Osteoblast (primary cell): ENCODE measurements around the gene REEP5. TPM values are rescaled to one million over a fixed set of nuclear protein-coding genes. Genes with fewer than 3 reads are reported as not detected.

Experiments
- DNase-seq: peaks from one replicate; pipeline ENCODE4 v3.0.0; 2011; ENCODE audit warnings: low spot score, mixed read lengths; ENCODE audit not compliant: insufficient read length; ENCODE audit errors: missing footprints
- H2AFZ ChIP-seq: 2 replicates; pipeline ENCODE4 v1.6.0; 2011; ENCODE audit warnings: mild to moderate bottlenecking, low read length
- H3K27ac ChIP-seq: 2 replicates; pipeline ENCODE4 v1.5.1; 2011; ENCODE audit warnings: mild to moderate bottlenecking, low read depth, low read length, moderate library complexity
- H3K27me3 ChIP-seq: 2 replicates; pipeline ENCODE4 v1.6.0; 2012; ENCODE audit warnings: mild to moderate bottlenecking, control low read depth, inconsistent platforms, low read length, moderate library complexity; ENCODE audit not compliant: insufficient read depth
- H3K36me3 ChIP-seq: 2 replicates; pipeline ENCODE4 v1.5.1; 2011; ENCODE audit warnings: mild to moderate bottlenecking, low read length, control low read depth, moderate library complexity; ENCODE audit not compliant: insufficient read depth
- H3K4me1 ChIP-seq: 2 replicates; pipeline ENCODE4 v1.5.1; 2011; ENCODE audit warnings: mild to moderate bottlenecking, low read length, control low read depth, moderate library complexity; ENCODE audit not compliant: insufficient read depth
- H3K4me2 ChIP-seq: 2 replicates; pipeline ENCODE4 v1.6.0; 2011; ENCODE audit warnings: mild to moderate bottlenecking, low read length; ENCODE audit not compliant: insufficient read depth
- H3K4me3 ChIP-seq: fragments of 200-600 bp; sonication (generic); 3 replicates; pipeline ENCODE4 v1.5.1; 2012; ENCODE audit warnings: mild to moderate bottlenecking, low read length, inconsistent platforms; ENCODE audit not compliant: insufficient read depth
- H3K79me2 ChIP-seq: 2 replicates; pipeline ENCODE4 v1.6.0; 2012; ENCODE audit warnings: mild to moderate bottlenecking, low read length, control low read depth, inconsistent platforms; ENCODE audit not compliant: insufficient read depth
- H3K9me3 ChIP-seq: 2 replicates; pipeline ENCODE4 v1.5.1; 2011; ENCODE audit warnings: low read depth, low read length, control low read depth
- H4K20me1 ChIP-seq: 2 replicates; pipeline ENCODE4 v1.6.0; 2012; ENCODE audit warnings: mild to moderate bottlenecking, low read length, control low read depth; ENCODE audit not compliant: insufficient read depth
- CTCF ChIP-seq: IDR thresholded peaks from 2 replicates; pipeline ENCODE4 v1.5.1; 2011; ENCODE audit warnings: mild to moderate bottlenecking, low read depth, low read length, moderate library complexity; ENCODE audit errors: extremely low read depth
- total RNA-seq: library from RNA; depleted of rRNA; stranded (reverse); fragments of >200 nt; gene quantifications from 2 replicates; pipeline ENCODE4 v1.2.3, GENCODE V29; 2012

The REEP5 gene
- total RNA-seq, 1 donor, result 37.3 TPM

GRCh38 chr5:112883192-112883591 is 38.8 kb downstream of the REEP5 start:
- no peak overlapping the region for H3K27ac ChIP-seq
- peaks cover 5% of the 10 kb centered on the region for H3K4me1 ChIP-seq
- H4K20me1 ChIP-seq, result no peaks in the 10 kb centered on the region
- H2AFZ ChIP-seq, result no peak overlapping the region
- no peak overlapping the region for H3K4me2 ChIP-seq
- peaks cover 21% of the 10 kb centered on the region for H3K79me2 ChIP-seq
- peaks cover 59% of the 10 kb centered on the region for H3K36me3 ChIP-seq
- H3K9me3 ChIP-seq, result no peaks in the 10 kb centered on the region
- no peak overlapping the region for H3K4me3 ChIP-seq
- DNase-seq, result no peak
- TF ChIP-seq CTCF, result no peak
- H3K27me3 ChIP-seq, result no peaks in the 10 kb centered on the region

GRCh38 chr5:112880219-112880964 is 41.6 kb downstream of the REEP5 start:
- Histone ChIP-seq H3K9me3 (no peaks in the 10 kb centered on the region), H3K4me3 (no peak overlapping the region), H2AFZ (no peak overlapping the region), H3K4me2 (no peak overlapping the region), H3K79me2 (peaks cover 19% of the 10 kb centered on the region), H4K20me1 (no peaks in the 10 kb centered on the region), H3K36me3 (peaks cover 63% of the 10 kb centered on the region), H3K27ac (no peak overlapping the region), H3K4me1 (peaks cover 5% of the 10 kb centered on the region), H3K27me3 (no peaks in the 10 kb centered on the region)
- peak; percentile 18 for DNase-seq
- TF ChIP-seq CTCF, result no peak

- Histone ChIP-seq H3K4me2 (no peak overlapping the region), H3K36me3 (peaks cover 62% of the 10 kb centered on the region)
Measured at GRCh38 chr5:112878760-112879159, 43.3 kb downstream of the REEP5 start.

GRCh38 chr5:112878101-112878500 is 43.9 kb downstream of the REEP5 start:
- no peak for DNase-seq
- H3K4me1 ChIP-seq, result peaks cover 5% of the 10 kb centered on the region
- no peaks in the 10 kb centered on the region for H4K20me1 ChIP-seq
- H3K4me3 ChIP-seq, result no peak overlapping the region
- H3K36me3 ChIP-seq, result peaks cover 63% of the 10 kb centered on the region
- H3K79me2 ChIP-seq, result peaks cover 15% of the 10 kb centered on the region
- no peak for TF ChIP-seq CTCF
- H3K27ac ChIP-seq, result no peak overlapping the region
- H3K27me3 ChIP-seq, result no peaks in the 10 kb centered on the region
- H3K4me2 ChIP-seq, result no peak overlapping the region
- no peaks in the 10 kb centered on the region for H3K9me3 ChIP-seq
- H2AFZ ChIP-seq, result no peak overlapping the region

More at GRCh38 chr5:112878760-112879159, 43.3 kb downstream of the REEP5 start:
- Histone ChIP-seq H4K20me1 (no peaks in the 10 kb centered on the region), H3K9me3 (no peaks in the 10 kb centered on the region), H3K4me1 (peaks cover 5% of the 10 kb centered on the region), H3K27me3 (no peaks in the 10 kb centered on the region), H3K4me3 (no peak overlapping the region), H2AFZ (no peak overlapping the region), H3K27ac (peak overlapping the region; percentile 15), H3K79me2 (peaks cover 17% of the 10 kb centered on the region)
- TF ChIP-seq CTCF, result no peak
- DNase-seq, result no peak
